ENCODE results near the gene CMTM2.
"Not testable (repeated sequence)": the region's sequence is repeated elsewhere in the genome, so short reads cannot be mapped to it uniquely, and the experiment has no call there.

Gene CMTM2

GRCh38 chr16:66591018-66591417, 11.8 kb downstream of the CMTM2 start:
- no peak overlapping the region for H3K4me3 ChIP-seq (ENCODE audit: low read depth, low read length)
- in situ Hi-C loops (cut with HindIII; ENCODE audit: low sequenced_read_pairs), result no loop called here
- TF ChIP-seq CTCF (IDR thresholded peaks at IDR 0.05; ENCODE audit: low read depth, low read length), result no peak
- DNase-seq (ENCODE audit: low read depth, low spot score), result no peak

DNA sequence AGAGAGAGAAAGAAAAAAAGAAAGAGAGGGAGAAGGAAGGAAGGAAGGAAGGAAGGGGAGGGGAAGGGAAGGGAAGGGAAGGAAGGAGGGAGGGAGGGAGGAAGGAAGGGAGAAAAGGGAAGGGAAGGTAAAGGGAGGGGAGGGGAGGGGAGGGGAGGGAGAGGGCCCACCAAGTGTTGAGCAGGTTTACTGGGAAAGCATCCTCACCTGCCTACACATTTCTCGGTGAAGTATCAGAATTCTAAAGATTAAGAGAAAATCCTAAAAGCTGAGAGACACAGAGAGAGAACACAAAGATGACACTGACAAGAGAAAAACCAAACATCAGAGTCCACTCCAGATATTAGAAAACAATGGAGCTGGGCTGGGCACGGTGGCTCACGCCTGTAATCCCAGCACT, 13.0 kb downstream of the CMTM2 start:
- in situ Hi-C loops (cut with HindIII; ENCODE audit: low sequenced_read_pairs), result no loop called here
- H3K4me3 ChIP-seq (ENCODE audit: low read depth, low read length), result no peak overlapping the region
- DNase-seq (ENCODE audit: low read depth, low spot score), result no peak
- TF ChIP-seq CTCF (IDR thresholded peaks at IDR 0.05; ENCODE audit: low read depth, low read length), result no peak

DNA sequence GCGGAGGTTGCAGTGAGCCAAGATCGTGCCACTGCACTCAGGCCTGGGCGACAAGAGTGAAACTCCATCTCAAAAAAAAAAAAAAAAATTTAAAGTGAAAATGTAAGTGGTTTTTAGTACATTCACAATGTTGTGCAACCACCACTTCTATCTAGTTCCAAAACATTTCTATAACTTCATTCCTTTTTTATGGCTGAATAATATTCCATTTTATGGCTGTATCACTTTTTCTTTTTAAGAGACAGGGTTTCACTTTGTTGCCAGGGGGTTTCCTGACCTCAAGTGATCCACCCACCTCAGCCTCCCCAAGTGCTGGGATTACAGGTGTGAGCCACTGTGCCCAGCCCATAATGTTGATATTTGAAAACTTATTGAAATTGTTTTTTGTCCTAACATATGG, 13.6 kb downstream of the CMTM2 start:
- in situ Hi-C loops (cut with HindIII; ENCODE audit: low sequenced_read_pairs), result no loop called here
- no peak for TF ChIP-seq CTCF (IDR thresholded peaks at IDR 0.05; ENCODE audit: low read depth, low read length)
- no peak overlapping the region for H3K4me3 ChIP-seq (ENCODE audit: low read depth, low read length)
- no peak for DNase-seq (ENCODE audit: low read depth, low spot score)

DNA sequence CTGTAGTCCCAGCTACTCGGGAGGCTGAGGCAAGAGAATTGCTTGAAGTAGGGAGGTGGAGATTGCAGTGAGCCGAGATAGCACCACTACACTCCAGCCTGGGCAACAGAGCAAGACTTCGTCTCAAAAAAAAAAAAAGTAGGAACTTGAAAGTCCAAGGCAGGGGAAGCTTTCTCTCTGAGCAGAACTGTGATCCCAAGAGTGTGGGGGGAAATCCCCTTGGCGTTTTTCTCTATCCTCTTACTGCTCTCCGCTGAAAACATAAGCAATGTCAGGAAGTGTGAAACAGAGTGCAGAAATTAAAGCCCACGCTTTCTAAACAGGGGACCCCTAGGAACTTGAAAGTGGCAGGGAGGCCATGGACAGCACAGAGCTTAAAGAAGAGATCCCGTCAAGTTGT, 15.5 kb downstream of the CMTM2 start:
- no peak overlapping the region for H3K4me3 ChIP-seq (ENCODE audit: low read depth, low read length)
- no peak for TF ChIP-seq CTCF (IDR thresholded peaks at IDR 0.05; ENCODE audit: low read depth, low read length)
- in situ Hi-C loops (cut with HindIII; ENCODE audit: low sequenced_read_pairs), result no loop called here
- no peak for DNase-seq (ENCODE audit: low read depth, low spot score)

- H3K4me3 ChIP-seq (ENCODE audit: low read depth, low read length); in situ Hi-C loops (cut with HindIII; ENCODE audit: low sequenced_read_pairs); DNase-seq (ENCODE audit: low read depth, low spot score): not testable (repeated sequence)
Measured at GRCh38 chr16:66596559-66596958, 17.3 kb downstream of the CMTM2 start.

- DNase-seq (ENCODE audit: low read depth, low spot score), result no peak
- in situ Hi-C loops (cut with HindIII; ENCODE audit: low sequenced_read_pairs), result no loop called here
- no peak for TF ChIP-seq CTCF (IDR thresholded peaks at IDR 0.05; ENCODE audit: low read depth, low read length)
- H3K4me3 ChIP-seq (ENCODE audit: low read depth, low read length), result no peak overlapping the region
Measured at GRCh38 chr16:66596986-66597848, 18.0 kb downstream of the CMTM2 start.

DNA sequence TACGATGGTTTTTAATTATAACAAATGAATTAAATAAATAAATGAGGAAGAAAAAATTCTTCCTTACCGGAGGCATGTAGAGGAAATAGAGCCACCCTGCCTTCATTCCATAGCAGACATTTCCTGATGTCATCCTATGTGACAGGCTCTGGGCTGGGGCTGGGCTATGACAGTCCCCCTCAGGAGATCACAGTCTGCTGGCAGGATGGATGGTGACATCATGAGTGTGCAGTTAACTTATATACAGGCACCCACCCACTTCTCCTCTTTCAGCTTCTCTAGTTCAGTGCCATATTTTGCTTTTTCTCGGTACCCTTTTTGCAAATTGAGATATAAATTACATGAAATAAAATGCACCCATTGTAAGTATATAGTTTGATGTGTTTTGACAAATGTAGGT, 18.8 kb downstream of the CMTM2 start:
- no peak for TF ChIP-seq CTCF (IDR thresholded peaks at IDR 0.05; ENCODE audit: low read depth, low read length)
- in situ Hi-C loops (cut with HindIII; ENCODE audit: low sequenced_read_pairs), result no loop called here
- DNase-seq (ENCODE audit: low read depth, low spot score), result no peak
- H3K4me3 ChIP-seq (ENCODE audit: low read depth, low read length), result no peak overlapping the region

All from astrocyte of the spinal cord (primary cell).